ENCODE measurements around the gene TSPEAR. TPM values are rescaled to one million over a fixed set of nuclear protein-coding genes. Genes with fewer than 3 reads are reported as not detected.

TSPEAR gene
- total and polyA plus RNA-seq, 2 of the 13 experiments (the other 11 are each of a cell fraction or from before 2014, with no cell fraction given) = 0.07 to 0.32 TPM

DNA sequence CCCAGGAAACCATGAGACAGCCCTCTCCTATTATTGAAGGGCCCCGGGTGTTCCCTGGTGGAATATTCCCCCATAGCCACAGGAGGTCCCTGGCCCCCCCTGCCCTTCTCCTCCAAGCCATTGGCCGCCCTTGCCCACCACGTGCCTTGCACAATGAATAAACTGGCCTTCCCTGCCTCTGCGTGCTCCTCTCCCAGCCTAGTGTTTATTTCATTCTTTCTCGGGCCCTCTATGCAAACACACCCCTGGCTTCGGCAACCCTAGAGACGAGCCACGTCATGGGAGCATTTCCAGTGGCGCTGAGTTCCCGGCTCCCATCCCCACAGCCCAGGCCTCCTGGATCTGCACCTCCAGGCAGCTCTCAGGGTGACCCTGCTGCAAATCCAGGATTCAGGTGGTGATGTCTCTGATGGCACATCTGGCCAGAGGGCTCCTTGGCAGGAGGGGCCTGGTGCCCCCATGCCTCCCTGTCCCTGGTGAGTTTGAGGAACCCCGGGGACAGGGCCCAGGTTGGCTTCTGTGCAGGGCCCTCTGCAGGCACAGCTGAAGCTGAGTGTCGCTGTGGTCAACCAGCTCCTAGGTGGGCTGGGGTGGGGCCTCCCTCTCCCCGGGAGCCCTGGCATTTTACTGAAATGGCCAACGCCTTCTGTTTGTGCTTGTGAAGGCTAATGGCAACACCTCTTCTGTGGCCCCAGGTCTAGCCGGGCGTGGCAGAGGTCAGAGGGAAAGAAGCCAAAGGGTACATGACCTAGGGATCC lies 8.2 kb downstream of the TSPEAR start (continued):
- TF ChIP-seq, protein P1, sequence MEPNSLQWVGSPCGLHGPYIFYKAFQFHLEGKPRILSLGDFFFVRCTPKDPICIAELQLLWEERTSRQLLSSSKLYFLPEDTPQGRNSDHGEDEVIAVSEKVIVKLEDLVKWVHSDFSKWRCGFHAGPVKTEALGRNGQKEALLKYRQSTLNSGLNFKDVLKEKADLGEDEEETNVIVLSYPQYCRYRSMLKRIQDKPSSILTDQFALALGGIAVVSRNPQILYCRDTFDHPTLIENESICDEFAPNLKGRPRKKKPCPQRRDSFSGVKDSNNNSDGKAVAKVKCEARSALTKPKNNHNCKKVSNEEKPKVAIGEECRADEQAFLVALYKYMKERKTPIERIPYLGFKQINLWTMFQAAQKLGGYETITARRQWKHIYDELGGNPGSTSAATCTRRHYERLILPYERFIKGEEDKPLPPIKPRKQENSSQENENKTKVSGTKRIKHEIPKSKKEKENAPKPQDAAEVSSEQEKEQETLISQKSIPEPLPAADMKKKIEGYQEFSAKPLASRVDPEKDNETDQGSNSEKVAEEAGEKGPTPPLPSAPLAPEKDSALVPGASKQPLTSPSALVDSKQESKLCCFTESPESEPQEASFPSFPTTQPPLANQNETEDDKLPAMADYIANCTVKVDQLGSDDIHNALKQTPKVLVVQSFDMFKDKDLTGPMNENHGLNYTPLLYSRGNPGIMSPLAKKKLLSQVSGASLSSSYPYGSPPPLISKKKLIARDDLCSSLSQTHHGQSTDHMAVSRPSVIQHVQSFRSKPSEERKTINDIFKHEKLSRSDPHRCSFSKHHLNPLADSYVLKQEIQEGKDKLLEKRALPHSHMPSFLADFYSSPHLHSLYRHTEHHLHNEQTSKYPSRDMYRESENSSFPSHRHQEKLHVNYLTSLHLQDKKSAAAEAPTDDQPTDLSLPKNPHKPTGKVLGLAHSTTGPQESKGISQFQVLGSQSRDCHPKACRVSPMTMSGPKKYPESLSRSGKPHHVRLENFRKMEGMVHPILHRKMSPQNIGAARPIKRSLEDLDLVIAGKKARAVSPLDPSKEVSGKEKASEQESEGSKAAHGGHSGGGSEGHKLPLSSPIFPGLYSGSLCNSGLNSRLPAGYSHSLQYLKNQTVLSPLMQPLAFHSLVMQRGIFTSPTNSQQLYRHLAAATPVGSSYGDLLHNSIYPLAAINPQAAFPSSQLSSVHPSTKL (CRISPR knock-in tag; IDR thresholded peaks at IDR 0.05) = peak; percentile 76
- TF ChIP-seq ZFP37 (CRISPR knock-in tag; IDR thresholded peaks at IDR 0.05; ENCODE audit: borderline replicate concordance) = peak; percentile 55; the same call in 1 of the 2 replicates
- TF ChIP-seq, protein P2, sequence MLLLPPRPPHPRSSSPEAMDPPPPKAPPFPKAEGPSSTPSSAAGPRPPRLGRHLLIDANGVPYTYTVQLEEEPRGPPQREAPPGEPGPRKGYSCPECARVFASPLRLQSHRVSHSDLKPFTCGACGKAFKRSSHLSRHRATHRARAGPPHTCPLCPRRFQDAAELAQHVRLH (CRISPR knock-in tag; IDR thresholded peaks at IDR 0.05; ENCODE audit: borderline replicate concordance, low read depth) = peak; percentile 33; the same call in 1 of the 2 replicates
- 0 out of 2 replicates have a peak, but pooled peaks have one; percentile 28 for TF ChIP-seq ZSCAN12 (CRISPR knock-in tag; IDR thresholded peaks at IDR 0.05)
- no peak for TF ChIP-seq EEA1 (CRISPR knock-in tag; IDR thresholded peaks at IDR 0.05; ENCODE audit: borderline replicate concordance)
- TF ChIP-seq NFKBIZ (CRISPR knock-in tag; IDR thresholded peaks at IDR 0.05) = no peak; the same call in 1 of the 2 replicates
- TF ChIP-seq HDAC1 (CRISPR knock-in tag; IDR thresholded peaks at IDR 0.05) = peak; percentile 46; the same call in 1 of the 2 replicates
- TF ChIP-seq, protein P3, sequence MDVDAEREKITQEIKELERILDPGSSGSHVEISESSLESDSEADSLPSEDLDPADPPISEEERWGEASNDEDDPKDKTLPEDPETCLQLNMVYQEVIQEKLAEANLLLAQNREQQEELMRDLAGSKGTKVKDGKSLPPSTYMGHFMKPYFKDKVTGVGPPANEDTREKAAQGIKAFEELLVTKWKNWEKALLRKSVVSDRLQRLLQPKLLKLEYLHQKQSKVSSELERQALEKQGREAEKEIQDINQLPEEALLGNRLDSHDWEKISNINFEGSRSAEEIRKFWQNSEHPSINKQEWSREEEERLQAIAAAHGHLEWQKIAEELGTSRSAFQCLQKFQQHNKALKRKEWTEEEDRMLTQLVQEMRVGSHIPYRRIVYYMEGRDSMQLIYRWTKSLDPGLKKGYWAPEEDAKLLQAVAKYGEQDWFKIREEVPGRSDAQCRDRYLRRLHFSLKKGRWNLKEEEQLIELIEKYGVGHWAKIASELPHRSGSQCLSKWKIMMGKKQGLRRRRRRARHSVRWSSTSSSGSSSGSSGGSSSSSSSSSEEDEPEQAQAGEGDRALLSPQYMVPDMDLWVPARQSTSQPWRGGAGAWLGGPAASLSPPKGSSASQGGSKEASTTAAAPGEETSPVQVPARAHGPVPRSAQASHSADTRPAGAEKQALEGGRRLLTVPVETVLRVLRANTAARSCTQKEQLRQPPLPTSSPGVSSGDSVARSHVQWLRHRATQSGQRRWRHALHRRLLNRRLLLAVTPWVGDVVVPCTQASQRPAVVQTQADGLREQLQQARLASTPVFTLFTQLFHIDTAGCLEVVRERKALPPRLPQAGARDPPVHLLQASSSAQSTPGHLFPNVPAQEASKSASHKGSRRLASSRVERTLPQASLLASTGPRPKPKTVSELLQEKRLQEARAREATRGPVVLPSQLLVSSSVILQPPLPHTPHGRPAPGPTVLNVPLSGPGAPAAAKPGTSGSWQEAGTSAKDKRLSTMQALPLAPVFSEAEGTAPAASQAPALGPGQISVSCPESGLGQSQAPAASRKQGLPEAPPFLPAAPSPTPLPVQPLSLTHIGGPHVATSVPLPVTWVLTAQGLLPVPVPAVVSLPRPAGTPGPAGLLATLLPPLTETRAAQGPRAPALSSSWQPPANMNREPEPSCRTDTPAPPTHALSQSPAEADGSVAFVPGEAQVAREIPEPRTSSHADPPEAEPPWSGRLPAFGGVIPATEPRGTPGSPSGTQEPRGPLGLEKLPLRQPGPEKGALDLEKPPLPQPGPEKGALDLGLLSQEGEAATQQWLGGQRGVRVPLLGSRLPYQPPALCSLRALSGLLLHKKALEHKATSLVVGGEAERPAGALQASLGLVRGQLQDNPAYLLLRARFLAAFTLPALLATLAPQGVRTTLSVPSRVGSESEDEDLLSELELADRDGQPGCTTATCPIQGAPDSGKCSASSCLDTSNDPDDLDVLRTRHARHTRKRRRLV (CRISPR knock-in tag; IDR thresholded peaks at IDR 0.05) = no peak
